HUES6 (cell line): ENCODE data around the gene TCOF1.

ENCODE experiments used
- H3K27ac ChIP-seq: 2 replicates; pipeline ENCODE4 v1.7.0; 2013; ENCODE audit warnings: low read depth, mild to moderate bottlenecking, low read length, inconsistent platforms
- H3K27me3 ChIP-seq: 2 replicates; pipeline ENCODE4 v1.6.1; 2013; ENCODE audit warnings: low read length; ENCODE audit not compliant: control insufficient read depth, insufficient read depth
- H3K36me3 ChIP-seq: 2 replicates; pipeline ENCODE4 v1.6.1; 2013; ENCODE audit warnings: low read length; ENCODE audit not compliant: control insufficient read depth, insufficient read depth
- H3K4me1 ChIP-seq: 2 replicates; pipeline ENCODE4 v1.6.1; 2013; ENCODE audit warnings: low read length; ENCODE audit not compliant: control insufficient read depth, insufficient read depth
- H3K4me3 ChIP-seq: 2 replicates; pipeline ENCODE4 v1.5.1; 2013; ENCODE audit warnings: low read depth, low read length
- H3K9ac ChIP-seq: one replicate; pipeline ENCODE4 v1.6.1; 2013; ENCODE audit warnings: mild to moderate bottlenecking, low read length
- H3K9me3 ChIP-seq: 2 replicates; pipeline ENCODE4 v1.6.1; 2013; ENCODE audit warnings: low read depth, low read length; ENCODE audit not compliant: control insufficient read depth, insufficient read depth

The TCOF1 gene

DNA sequence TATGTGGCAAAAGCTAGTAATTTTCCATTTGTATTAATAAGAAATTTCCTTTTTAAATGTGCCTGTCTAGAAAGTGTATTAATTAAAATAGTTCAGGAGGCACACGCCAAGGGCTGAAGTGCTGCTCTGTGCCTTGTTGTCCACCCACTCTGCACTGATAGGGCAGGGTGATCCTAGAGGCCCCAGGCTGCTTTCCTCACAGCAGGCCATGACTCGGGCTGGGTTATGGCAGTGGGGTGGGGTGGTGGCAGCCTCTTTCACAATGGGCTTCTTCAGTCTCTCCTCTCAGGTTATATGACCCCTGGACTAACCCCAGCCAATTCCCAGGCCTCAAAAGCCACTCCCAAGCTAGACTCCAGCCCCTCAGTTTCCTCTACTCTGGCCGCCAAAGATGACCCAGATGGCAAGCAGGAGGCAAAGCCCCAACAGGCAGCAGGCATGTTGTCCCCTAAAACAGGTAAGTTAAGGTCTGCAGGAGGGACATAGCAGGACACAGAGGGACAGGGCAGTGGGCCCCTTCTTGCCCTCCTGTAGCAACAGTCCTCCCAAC lies 35.7 kb downstream of the TCOF1 start:
- peaks cover 100% of the 10 kb centered on the region for H3K36me3 ChIP-seq
- no peak overlapping the region for H3K9ac ChIP-seq
- no peaks in the 10 kb centered on the region for H3K9me3 ChIP-seq
- no peak overlapping the region for H3K27ac ChIP-seq
- no peak overlapping the region for H3K4me3 ChIP-seq
- no peaks in the 10 kb centered on the region for H3K27me3 ChIP-seq
- no peaks in the 10 kb centered on the region for H3K4me1 ChIP-seq

DNA sequence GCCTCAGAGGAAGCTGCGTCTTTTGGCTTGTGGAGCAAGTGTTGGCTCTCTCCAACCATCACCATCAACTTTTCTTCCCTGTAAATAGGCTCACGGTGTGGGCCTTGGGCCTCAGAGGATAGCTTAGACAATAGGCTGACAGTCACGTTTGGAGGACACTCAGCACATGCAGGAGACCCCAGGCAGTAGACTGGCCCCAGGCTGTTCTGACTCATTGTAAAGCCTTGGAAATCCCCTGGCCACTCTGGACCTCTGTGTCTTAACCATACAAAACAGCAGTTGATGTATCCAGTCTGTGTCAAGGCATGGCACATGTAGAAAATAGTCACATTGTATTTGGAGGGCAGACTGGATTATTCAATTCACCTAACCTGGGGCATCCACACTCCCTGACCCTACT lies 36.6 kb downstream of the TCOF1 start:
- Histone ChIP-seq H3K27ac (no peak overlapping the region), H3K27me3 (no peaks in the 10 kb centered on the region), H3K36me3 (peaks cover 100% of the 10 kb centered on the region)

GRCh38 chr5:150394912-150395687 lies 37.6 kb downstream of the TCOF1 start:
- H3K9me3 ChIP-seq, result no peaks in the 10 kb centered on the region
- no peak overlapping the region for H3K9ac ChIP-seq
- H3K4me1 ChIP-seq, result no peaks in the 10 kb centered on the region
- H3K4me3 ChIP-seq, result no peak overlapping the region
- H3K36me3 ChIP-seq, result peaks cover 100% of the 10 kb centered on the region
- no peaks in the 10 kb centered on the region for H3K27me3 ChIP-seq
- H3K27ac ChIP-seq, result no peak overlapping the region

More for the DNA sequence above, 36.6 kb downstream of the TCOF1 start:
- Histone ChIP-seq H3K9me3 (no peaks in the 10 kb centered on the region), H3K4me3 (no peak overlapping the region), H3K4me1 (no peaks in the 10 kb centered on the region), H3K9ac (no peak overlapping the region)

GRCh38 chr5:150395688-150395975 lies 38.1 kb downstream of the TCOF1 start:
- H3K4me3 ChIP-seq, result no peak overlapping the region
- no peaks in the 10 kb centered on the region for H3K4me1 ChIP-seq
- H3K9me3 ChIP-seq, result no peaks in the 10 kb centered on the region
- peaks cover 100% of the 10 kb centered on the region for H3K36me3 ChIP-seq
- H3K9ac ChIP-seq, result no peak overlapping the region
- H3K27ac ChIP-seq, result no peak overlapping the region
- no peaks in the 10 kb centered on the region for H3K27me3 ChIP-seq

- no peak overlapping the region for H3K4me3 ChIP-seq
Observed at GRCh38 chr5:150396267-150396666, 38.8 kb downstream of the TCOF1 start.

GRCh38 chr5:150397146-150397781 lies 39.8 kb downstream of the TCOF1 start:
- Histone ChIP-seq H3K9me3 (no peaks in the 10 kb centered on the region), H3K27me3 (no peaks in the 10 kb centered on the region), H3K4me3 (no peak overlapping the region), H3K4me1 (no peaks in the 10 kb centered on the region), H3K27ac (no peak overlapping the region), H3K36me3 (peaks cover 99% of the 10 kb centered on the region), H3K9ac (no peak overlapping the region)

More at GRCh38 chr5:150396267-150396666, 38.8 kb downstream of the TCOF1 start:
- Histone ChIP-seq H3K27me3 (no peaks in the 10 kb centered on the region), H3K9me3 (no peaks in the 10 kb centered on the region), H3K27ac (no peak overlapping the region), H3K36me3 (peaks cover 100% of the 10 kb centered on the region), H3K4me1 (no peaks in the 10 kb centered on the region), H3K9ac (no peak overlapping the region)

DNA sequence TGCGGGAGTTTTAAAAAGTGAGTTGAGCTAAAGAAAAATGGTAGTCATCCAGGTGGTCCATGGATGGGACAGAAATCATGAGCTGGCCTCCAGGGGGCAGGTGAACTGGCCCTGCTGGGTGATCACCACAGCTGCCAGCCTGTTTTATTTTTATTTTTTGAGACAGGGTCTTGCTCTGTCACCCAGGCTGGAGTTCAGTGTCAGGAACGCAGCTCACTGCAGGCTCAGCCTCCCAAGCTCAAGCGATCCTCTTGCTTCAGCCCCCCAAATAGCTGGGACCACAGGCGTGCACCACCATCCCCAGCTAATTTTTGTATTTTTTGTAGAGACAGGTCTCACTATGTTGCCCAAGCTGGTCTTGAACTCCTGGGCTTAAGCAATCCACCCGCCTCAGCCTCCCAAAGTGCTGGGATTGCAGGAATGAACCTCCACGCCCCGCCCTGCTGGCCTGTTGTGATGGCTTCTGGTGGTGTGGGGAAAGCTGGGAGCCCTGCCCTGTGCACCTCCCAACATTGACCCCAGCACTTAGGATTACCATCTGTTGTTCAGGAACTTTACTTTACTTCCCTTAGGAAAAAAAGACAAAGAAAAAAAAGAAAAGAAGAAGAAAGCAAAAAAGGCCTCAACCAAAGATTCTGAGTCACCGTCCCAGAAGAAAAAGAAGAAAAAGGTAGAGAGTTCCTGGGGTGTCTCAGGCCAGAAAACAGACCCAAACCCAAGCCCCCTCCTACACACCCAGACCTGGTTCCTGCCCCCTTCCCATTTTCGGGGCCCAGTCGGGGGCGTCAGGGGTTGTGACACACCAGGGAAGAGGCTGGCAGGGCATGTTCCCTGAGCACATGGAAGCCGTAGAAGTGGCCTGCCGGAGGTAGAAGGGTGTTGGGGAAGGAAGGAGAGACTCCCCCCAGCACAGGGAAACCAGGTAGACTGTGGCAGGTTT lies 40.6 kb downstream of the TCOF1 start:
- no peak overlapping the region for H3K4me3 ChIP-seq
- no peak overlapping the region for H3K27ac ChIP-seq
- peaks cover 99% of the 10 kb centered on the region for H3K36me3 ChIP-seq
- H3K9ac ChIP-seq, result no peak overlapping the region
- no peaks in the 10 kb centered on the region for H3K27me3 ChIP-seq
- H3K4me1 ChIP-seq, result no peaks in the 10 kb centered on the region
- no peaks in the 10 kb centered on the region for H3K9me3 ChIP-seq

DNA sequence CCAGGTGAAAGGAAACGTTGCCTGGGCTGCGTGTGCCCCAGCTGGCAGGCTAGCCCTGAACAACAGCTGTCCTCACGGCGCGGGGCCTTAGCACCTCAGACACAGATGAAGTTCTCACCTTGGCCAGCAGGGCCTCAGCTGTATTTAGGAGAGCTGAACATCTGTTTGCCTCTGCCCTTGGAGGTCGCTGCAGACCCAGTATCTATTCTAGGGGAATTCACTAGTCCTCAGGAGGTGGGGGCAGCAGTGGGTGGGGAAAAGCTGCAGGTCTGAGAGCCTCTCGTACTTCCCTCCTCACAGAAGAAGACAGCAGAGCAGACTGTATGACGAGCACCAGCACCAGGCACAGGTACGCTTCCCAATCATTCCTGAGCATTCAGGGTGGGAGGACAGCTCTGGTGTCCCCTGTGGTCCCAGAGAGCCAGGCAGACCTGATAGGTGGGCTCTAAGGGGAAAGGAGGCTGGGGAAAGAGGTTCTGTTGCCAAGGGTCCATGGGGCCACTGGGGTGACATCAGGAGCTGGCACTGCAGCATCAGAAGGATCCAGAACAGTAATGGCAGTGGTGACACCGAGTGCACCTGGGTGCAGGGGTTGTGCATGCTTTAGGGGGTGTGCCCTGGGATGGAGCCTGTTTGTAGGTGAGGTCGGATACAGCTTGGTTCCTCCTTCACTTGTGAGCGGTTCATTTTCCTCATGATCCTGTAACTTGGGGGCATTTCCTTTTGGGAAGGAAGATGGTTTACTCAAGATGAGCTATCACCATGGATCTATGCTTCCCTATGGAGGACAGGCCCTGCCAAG lies 41.4 kb downstream of the TCOF1 start:
- H3K9me3 ChIP-seq, result no peaks in the 10 kb centered on the region
- H3K9ac ChIP-seq, result no peak overlapping the region
- no peaks in the 10 kb centered on the region for H3K27me3 ChIP-seq
- no peaks in the 10 kb centered on the region for H3K4me1 ChIP-seq
- no peak overlapping the region for H3K27ac ChIP-seq
- H3K36me3 ChIP-seq, result peaks cover 94% of the 10 kb centered on the region
- no peak overlapping the region for H3K4me3 ChIP-seq

- Histone ChIP-seq H3K27ac (no peak overlapping the region), H3K27me3 (no peaks in the 10 kb centered on the region), H3K4me1 (no peaks in the 10 kb centered on the region), H3K9me3 (no peaks in the 10 kb centered on the region), H3K9ac (no peak overlapping the region), H3K4me3 (no peak overlapping the region), H3K36me3 (peaks cover 87% of the 10 kb centered on the region)
Observed at GRCh38 chr5:150399524-150400211, 42.2 kb downstream of the TCOF1 start.
